ENCODE measurements around the gene TAS2R42.

TAS2R42 gene, protein sequence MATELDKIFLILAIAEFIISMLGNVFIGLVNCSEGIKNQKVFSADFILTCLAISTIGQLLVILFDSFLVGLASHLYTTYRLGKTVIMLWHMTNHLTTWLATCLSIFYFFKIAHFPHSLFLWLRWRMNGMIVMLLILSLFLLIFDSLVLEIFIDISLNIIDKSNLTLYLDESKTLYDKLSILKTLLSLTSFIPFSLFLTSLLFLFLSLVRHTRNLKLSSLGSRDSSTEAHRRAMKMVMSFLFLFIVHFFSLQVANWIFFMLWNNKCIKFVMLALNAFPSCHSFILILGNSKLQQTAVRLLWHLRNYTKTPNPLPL

GRCh38 chr12:11186837-11187236 lies at the start of gene TAS2R42:
Gene TAS2R42, minus strand, starts transcription at chr12:11186937. Its CDS starts 0 bp downstream, at chr12:11186937.
- H3K4me3 ChIP-seq (ENCODE audit: low read depth, low read length): no peak within 1 kb of the TSS
- DNase-seq (ENCODE audit: low read depth): no peak
- no peak for TF ChIP-seq CTCF (IDR thresholded peaks at IDR 0.05; ENCODE audit: control insufficient read depth, extremely low read depth, insufficient read depth)

DNA sequence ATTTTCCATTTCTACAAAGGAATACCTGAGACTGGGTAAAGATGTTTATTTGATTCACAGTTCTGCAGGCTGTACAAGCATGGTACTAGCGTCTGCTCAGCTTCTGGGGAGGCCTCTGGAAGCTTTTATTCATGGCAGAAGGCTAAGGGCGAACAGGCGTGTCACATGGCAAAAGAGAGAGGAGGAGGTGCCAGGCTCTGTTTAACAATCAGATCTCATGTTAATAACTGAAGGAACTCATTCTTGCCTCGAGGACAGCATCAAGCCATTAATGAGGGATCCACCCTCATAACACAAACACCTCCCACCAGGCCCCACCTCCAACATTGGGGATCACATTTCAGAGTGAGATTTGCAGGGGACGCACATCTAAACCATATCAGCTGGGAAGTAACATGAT lies 46.8 kb upstream of the TAS2R42 start:
- TF ChIP-seq CTCF (IDR thresholded peaks at IDR 0.05; ENCODE audit: control insufficient read depth, extremely low read depth, insufficient read depth): no peak
- no peak for DNase-seq (ENCODE audit: low read depth)
- no peak overlapping the region for H3K4me3 ChIP-seq (ENCODE audit: low read depth, low read length)

DNA sequence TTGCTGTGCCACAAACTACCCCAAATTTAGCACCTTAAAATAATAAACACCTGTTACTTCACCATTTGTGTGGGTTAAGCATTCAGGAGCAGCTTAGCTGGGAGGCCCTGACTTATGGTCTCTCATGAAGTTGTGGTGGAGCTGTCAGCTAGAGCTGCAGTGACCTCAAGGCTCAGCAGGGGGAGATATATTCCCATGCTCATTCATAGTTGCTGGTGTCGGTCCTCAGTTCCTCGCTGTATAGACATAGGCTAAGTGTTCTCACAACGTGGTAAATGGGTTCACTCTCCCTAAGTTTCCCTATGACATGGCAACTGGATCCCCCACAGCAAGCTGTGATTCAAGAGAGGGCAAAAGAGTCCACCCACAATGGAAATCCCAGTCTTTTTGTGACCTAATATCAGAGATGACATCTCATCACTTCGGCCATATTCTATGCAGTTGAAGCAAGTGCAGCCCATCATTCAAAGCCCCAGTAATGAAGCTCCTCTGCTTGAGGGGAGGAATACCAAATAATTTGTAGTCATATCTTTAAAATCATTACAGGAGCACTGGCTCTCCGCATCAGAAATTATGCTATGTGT lies 41.7 kb upstream of the TAS2R42 start:
- peak; percentile 93 for TF ChIP-seq CTCF (IDR thresholded peaks at IDR 0.05; ENCODE audit: control insufficient read depth, extremely low read depth, insufficient read depth)
- DNase-seq (ENCODE audit: low read depth): peak; percentile 32
- H3K4me3 ChIP-seq (ENCODE audit: low read depth, low read length): no peak overlapping the region

- H3K4me3 ChIP-seq (ENCODE audit: low read depth, low read length): no peak overlapping the region
- TF ChIP-seq CTCF (IDR thresholded peaks at IDR 0.05; ENCODE audit: control insufficient read depth, extremely low read depth, insufficient read depth): no peak
- DNase-seq (ENCODE audit: low read depth): no peak
These were observed 40.6 kb upstream of the TAS2R42 start for GRCh38 chr12:11227373-11227772.

- H3K4me3 ChIP-seq (ENCODE audit: low read depth, low read length): no peak overlapping the region
- DNase-seq (ENCODE audit: low read depth): no peak
- TF ChIP-seq CTCF (IDR thresholded peaks at IDR 0.05; ENCODE audit: control insufficient read depth, extremely low read depth, insufficient read depth): peak; percentile 16; the same call in 1 of the 2 replicates
These were observed 22.4 kb upstream of the TAS2R42 start for GRCh38 chr12:11209113-11209512.

DNA sequence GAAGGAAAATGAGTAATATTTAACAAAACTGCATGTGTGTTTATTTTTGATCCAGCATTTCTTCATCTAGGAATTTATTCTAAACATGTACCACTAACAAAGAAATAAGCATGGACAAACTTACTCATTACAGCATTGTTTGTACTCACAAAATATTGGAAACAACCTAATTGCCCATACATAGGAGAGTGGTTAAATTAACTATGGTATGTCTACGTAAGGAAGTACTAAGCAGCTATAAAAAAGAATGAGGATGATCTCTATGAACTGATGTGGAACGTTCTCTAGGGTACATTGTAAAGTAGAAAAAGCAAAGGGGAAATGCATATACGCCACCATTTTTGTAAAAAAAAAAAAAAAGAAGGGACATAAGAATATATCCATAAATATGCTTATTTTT lies 17.4 kb upstream of the TAS2R42 start:
- TF ChIP-seq CTCF (IDR thresholded peaks at IDR 0.05; ENCODE audit: control insufficient read depth, extremely low read depth, insufficient read depth): no peak
- no peak for DNase-seq (ENCODE audit: low read depth)

More for the DNA sequence above, 17.4 kb upstream of the TAS2R42 start:
- H3K4me3 ChIP-seq (ENCODE audit: low read depth, low read length): no peak overlapping the region

All from LNCaP clone FGC (cell line).